HG03432 (cell line): ENCODE results near the gene DDX42.

Experiments
- ATAC-seq: cut with Tn5 transposase; IDR thresholded peaks from one replicate; pipeline ENCODE4 v1.9.1; 2021; ENCODE audit warnings: mild to moderate bottlenecking, moderate library complexity; ENCODE audit not compliant: unreplicated experiment

The DDX42 gene

GRCh38 chr17:63820963-63821561 is 47.1 kb downstream of the DDX42 start:
- ATAC-seq, result no peak

GRCh38 chr17:63821804-63822203 is 47.8 kb downstream of the DDX42 start:
- ATAC-seq, result no peak

GRCh38 chr17:63822537-63822936 is 48.6 kb downstream of the DDX42 start:
- no peak for ATAC-seq

- ATAC-seq, result no peak
These were observed 49.8 kb downstream of the DDX42 start for GRCh38 chr17:63823659-63824331.

- no peak for ATAC-seq
These were observed 50.4 kb downstream of the DDX42 start for GRCh38 chr17:63824362-63824761.

- ATAC-seq, result peak; percentile 6
These were observed 52.6 kb downstream of the DDX42 start for GRCh38 chr17:63826468-63827001.

- ATAC-seq, result peak; percentile 90
These were observed 53.2 kb downstream of the DDX42 start, which contains the start of the genes FTSJ3 and PSMC5 for GRCh38 chr17:63827002-63827800. Gene FTSJ3, minus strand, starts transcription at chr17:63827663. Its CDS starts 761 bp downstream, at chr17:63826902. Gene PSMC5, plus strand, starts transcription at chr17:63827431. Its CDS starts 60 bp downstream, at chr17:63827491.

- no peak for ATAC-seq
These were observed 53.8 kb downstream of the DDX42 start for GRCh38 chr17:63827801-63828221.

GRCh38 chr17:63828936-63829335 is 55.0 kb downstream of the DDX42 start:
- ATAC-seq, result no peak

GRCh38 chr17:63830278-63830677 is 56.3 kb downstream of the DDX42 start:
- ATAC-seq, result no peak

- ATAC-seq, result no peak
These were observed 57.0 kb downstream of the DDX42 start for GRCh38 chr17:63830904-63831491.

- no peak for ATAC-seq
These were observed 57.5 kb downstream of the DDX42 start for GRCh38 chr17:63831505-63831904.

GRCh38 chr17:63832014-63832413 is 58.0 kb downstream of the DDX42 start:
- ATAC-seq, result no peak

- no peak for ATAC-seq
These were observed 58.5 kb downstream of the DDX42 start for GRCh38 chr17:63832455-63832854.

GRCh38 chr17:63833026-63833740 is 59.2 kb downstream of the DDX42 start:
- no peak for ATAC-seq

- no peak for ATAC-seq
These were observed 59.9 kb downstream of the DDX42 start for GRCh38 chr17:63833741-63834373.

GRCh38 chr17:63834431-63835166 is 60.6 kb downstream of the DDX42 start:
- peak; percentile 63 for ATAC-seq

- no peak for ATAC-seq
These were observed 61.3 kb downstream of the DDX42 start for GRCh38 chr17:63835167-63835720.

- ATAC-seq, result no peak
These were observed 62.8 kb downstream of the DDX42 start for GRCh38 chr17:63836811-63837210.
